HepG2 (cell line): ENCODE results near the gene ST6GALNAC2. TPM values are rescaled to one million over a fixed set of nuclear protein-coding genes. Genes with fewer than 3 reads are reported as not detected.
A peak's percentile ranks its signal among the peaks of the same experiment; 100 is the strongest.

Experiments
- AHR ChIP-seq: IDR thresholded peaks from 2 replicates; pipeline ENCODE4 v1.6.1; 2018; ENCODE audit warnings: missing genetic modification reagents, missing compliant biosample characterization
- GABPB1 ChIP-seq: IDR thresholded peaks from 2 replicates; pipeline ENCODE4 v1.6.1; 2016; ENCODE audit warnings: mild to moderate bottlenecking, missing genetic modification reagents, moderate library complexity, missing compliant biosample characterization
- GLI4 ChIP-seq: sonication (generic); formaldehyde crosslinking; IDR thresholded peaks from 2 replicates; pipeline ENCODE4 v1.5.1; 2020; ENCODE audit warnings: missing genetic modification reagents, mild to moderate bottlenecking, moderate library complexity, borderline replicate concordance
- HMG20A ChIP-seq: IDR thresholded peaks from 2 replicates; pipeline ENCODE4 v1.6.1; 2016; ENCODE audit warnings: borderline replicate concordance
- KLF11 ChIP-seq: IDR thresholded peaks from 2 replicates; pipeline ENCODE4 v1.6.1; 2016; ENCODE audit warnings: missing compliant biosample characterization
- KLF13 ChIP-seq: sonication (generic); formaldehyde crosslinking; IDR thresholded peaks from 2 replicates; pipeline ENCODE4 v1.4.0; 2020; ENCODE audit warnings: mild to moderate bottlenecking, missing genetic modification reagents
- MAFG ChIP-seq: sonication (generic); formaldehyde crosslinking; IDR thresholded peaks from 2 replicates; pipeline ENCODE4 v1.5.1; 2020; ENCODE audit warnings: mild to moderate bottlenecking, missing genetic modification reagents
- MZF1 ChIP-seq: sonication (generic); formaldehyde crosslinking; IDR thresholded peaks from 2 replicates; pipeline ENCODE4 v1.8.1; 2023; ENCODE audit warnings: mild to moderate bottlenecking, missing genetic modification reagents, borderline replicate concordance
- REPIN1 ChIP-seq: sonication (generic); formaldehyde crosslinking; IDR thresholded peaks from 2 replicates; pipeline ENCODE4 v1.8.0; 2022; ENCODE audit warnings: missing genetic modification reagents, low read depth, mild to moderate bottlenecking, borderline replicate concordance
- TRIM24 ChIP-seq: sonication (generic); formaldehyde crosslinking; IDR thresholded peaks from 2 replicates; pipeline ENCODE4 v1.8.0; 2022; ENCODE audit warnings: mild to moderate bottlenecking, missing genetic modification reagents
- polyA plus RNA-seq, 8 experiments: library from polyadenylated mRNA; depleted of rRNA in 3 of 8; stranded (reverse) in 7 of 8; unstranded in 1 of 8; fragments of >200 nt; fragmentation: Illumina TruSeq in 4 of 8; extraction: Trizol in 4 of 8; gene quantifications; 2 replicates each; pipeline versions ENCODE4 v1.2.1 to v1.2.3, GENCODE V29; 2011 to 2016; ENCODE audit warnings: low read depth in 4 of 8, missing spikeins in 1 of 8, mixed read lengths in 1 of 8; ENCODE audit not compliant: insufficient read depth in 1 of 8
- total RNA-seq, 5 experiments: library from RNA; depleted of rRNA; stranded (reverse); fragments of >200 nt; fragmentation: Illumina TruSeq; extraction: Trizol; gene quantifications; 2 replicates each; pipeline ENCODE4 v1.2.3, GENCODE V29; 2016; ENCODE audit warnings: low read depth in 1 of 5
- TF ChIP-seq, protein P1 (sequence below): sonication (generic); formaldehyde crosslinking; IDR thresholded peaks from 2 replicates; pipeline ENCODE4 v1.9.0; 2021; ENCODE audit warnings: missing genetic modification reagents, borderline replicate concordance
- TF ChIP-seq, protein P2 (sequence below): sonication (generic); formaldehyde crosslinking; IDR thresholded peaks from 2 replicates; pipeline ENCODE4 v1.8.1; 2023; ENCODE audit warnings: mild to moderate bottlenecking, missing genetic modification reagents
- TF ChIP-seq, protein P3 (sequence below): IDR thresholded peaks from 2 replicates; pipeline ENCODE4 v1.6.1; 2016; ENCODE audit warnings: low read depth, borderline replicate concordance
- TF ChIP-seq, protein P4 (sequence below): sonication (generic); formaldehyde crosslinking; conservative IDR thresholded peaks from 2 replicates; pipeline ENCODE4 v1.8.0; 2022; ENCODE audit warnings: mild to moderate bottlenecking, moderate library complexity, missing genetic modification reagents
- TF ChIP-seq, protein P5 (sequence below): sonication (generic); formaldehyde crosslinking; IDR thresholded peaks from one replicate; pipeline ENCODE4 v1.5.1; 2020; ENCODE audit warnings: mild to moderate bottlenecking, missing genetic modification reagents; ENCODE audit errors: not compliant biosample characterization

Gene ST6GALNAC2
- total and polyA plus RNA-seq, 2 of the 13 experiments (the other 11 are each of a cell fraction or from before 2014, with no cell fraction given), result 0.12 to 0.49 TPM

DNA sequence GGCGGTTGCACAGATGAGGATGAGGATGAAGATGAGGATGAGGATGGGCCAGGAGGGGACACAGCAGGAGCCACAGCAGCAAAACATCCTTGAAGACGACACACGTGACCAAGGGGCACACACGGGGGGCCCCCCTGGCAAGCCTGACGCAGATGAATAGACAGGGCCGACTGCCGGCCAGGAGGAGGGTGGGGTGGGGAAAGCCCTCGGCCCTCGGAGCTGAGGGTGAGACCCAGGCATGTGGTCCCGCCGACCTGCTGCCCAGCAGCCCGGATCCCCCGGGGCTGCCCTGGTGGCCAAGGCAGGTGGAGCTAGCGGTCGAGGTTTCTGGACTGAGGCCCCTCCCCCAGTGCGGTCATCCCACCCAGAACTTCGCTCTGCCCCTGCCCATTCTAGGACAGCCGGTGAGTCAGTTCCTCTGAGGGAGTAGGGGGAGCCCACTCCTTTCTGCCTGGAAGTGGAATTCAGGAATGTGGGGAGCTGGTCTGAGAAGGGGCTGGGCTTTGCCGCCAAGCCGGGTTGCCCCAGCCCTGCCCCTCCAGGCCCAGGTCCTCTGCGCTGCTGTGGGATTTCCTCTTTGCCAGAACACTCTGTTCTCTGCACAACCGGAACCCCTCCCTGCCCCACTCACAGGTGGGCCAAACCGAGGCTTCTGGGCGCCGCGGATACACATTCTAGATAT is 58.1 kb downstream of the ST6GALNAC2 start (continued):
- TF ChIP-seq, protein P1, sequence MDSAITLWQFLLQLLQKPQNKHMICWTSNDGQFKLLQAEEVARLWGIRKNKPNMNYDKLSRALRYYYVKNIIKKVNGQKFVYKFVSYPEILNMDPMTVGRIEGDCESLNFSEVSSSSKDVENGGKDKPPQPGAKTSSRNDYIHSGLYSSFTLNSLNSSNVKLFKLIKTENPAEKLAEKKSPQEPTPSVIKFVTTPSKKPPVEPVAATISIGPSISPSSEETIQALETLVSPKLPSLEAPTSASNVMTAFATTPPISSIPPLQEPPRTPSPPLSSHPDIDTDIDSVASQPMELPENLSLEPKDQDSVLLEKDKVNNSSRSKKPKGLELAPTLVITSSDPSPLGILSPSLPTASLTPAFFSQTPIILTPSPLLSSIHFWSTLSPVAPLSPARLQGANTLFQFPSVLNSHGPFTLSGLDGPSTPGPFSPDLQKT, result 0 out of 2 replicates have a peak, but pooled peaks have one; percentile 29
- TF ChIP-seq MAFG (no peak), HMG20A (CRISPR knock-in tag) (no peak), AHR (0 out of 2 replicates have a peak, but pooled peaks have one; percentile 52), MZF1 (CRISPR knock-in tag) (no peak; the same call in 1 of the 2 replicates), KLF11 (CRISPR knock-in tag) (no peak), GABPB1 (peak; percentile 62; the same call in 1 of the 2 replicates), GLI4 (CRISPR knock-in tag) (no peak), KLF13 (CRISPR knock-in tag) (no peak), REPIN1 (CRISPR knock-in tag) (no peak), TRIM24 (CRISPR knock-in tag) (no peak)
- TF ChIP-seq, protein P2, sequence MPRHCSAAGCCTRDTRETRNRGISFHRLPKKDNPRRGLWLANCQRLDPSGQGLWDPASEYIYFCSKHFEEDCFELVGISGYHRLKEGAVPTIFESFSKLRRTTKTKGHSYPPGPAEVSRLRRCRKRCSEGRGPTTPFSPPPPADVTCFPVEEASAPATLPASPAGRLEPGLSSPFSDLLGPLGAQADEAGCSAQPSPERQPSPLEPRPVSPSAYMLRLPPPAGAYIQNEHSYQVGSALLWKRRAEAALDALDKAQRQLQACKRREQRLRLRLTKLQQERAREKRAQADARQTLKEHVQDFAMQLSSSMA (CRISPR knock-in tag), result no peak
- TF ChIP-seq, protein P3, sequence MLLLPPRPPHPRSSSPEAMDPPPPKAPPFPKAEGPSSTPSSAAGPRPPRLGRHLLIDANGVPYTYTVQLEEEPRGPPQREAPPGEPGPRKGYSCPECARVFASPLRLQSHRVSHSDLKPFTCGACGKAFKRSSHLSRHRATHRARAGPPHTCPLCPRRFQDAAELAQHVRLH (CRISPR knock-in tag), result no peak
- TF ChIP-seq, protein P4, sequence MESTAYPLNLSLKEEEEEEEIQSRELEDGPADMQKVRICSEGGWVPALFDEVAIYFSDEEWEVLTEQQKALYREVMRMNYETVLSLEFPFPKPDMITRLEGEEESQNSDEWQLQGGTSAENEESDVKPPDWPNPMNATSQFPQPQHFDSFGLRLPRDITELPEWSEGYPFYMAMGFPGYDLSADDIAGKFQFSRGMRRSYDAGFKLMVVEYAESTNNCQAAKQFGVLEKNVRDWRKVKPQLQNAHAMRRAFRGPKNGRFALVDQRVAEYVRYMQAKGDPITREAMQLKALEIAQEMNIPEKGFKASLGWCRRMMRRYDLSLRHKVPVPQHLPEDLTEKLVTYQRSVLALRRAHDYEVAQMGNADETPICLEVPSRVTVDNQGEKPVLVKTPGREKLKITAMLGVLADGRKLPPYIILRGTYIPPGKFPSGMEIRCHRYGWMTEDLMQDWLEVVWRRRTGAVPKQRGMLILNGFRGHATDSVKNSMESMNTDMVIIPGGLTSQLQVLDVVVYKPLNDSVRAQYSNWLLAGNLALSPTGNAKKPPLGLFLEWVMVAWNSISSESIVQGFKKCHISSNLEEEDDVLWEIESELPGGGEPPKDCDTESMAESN (CRISPR knock-in tag), result 0 out of 2 replicates have a peak, but pooled peaks have one; percentile 33
- TF ChIP-seq, protein P5, sequence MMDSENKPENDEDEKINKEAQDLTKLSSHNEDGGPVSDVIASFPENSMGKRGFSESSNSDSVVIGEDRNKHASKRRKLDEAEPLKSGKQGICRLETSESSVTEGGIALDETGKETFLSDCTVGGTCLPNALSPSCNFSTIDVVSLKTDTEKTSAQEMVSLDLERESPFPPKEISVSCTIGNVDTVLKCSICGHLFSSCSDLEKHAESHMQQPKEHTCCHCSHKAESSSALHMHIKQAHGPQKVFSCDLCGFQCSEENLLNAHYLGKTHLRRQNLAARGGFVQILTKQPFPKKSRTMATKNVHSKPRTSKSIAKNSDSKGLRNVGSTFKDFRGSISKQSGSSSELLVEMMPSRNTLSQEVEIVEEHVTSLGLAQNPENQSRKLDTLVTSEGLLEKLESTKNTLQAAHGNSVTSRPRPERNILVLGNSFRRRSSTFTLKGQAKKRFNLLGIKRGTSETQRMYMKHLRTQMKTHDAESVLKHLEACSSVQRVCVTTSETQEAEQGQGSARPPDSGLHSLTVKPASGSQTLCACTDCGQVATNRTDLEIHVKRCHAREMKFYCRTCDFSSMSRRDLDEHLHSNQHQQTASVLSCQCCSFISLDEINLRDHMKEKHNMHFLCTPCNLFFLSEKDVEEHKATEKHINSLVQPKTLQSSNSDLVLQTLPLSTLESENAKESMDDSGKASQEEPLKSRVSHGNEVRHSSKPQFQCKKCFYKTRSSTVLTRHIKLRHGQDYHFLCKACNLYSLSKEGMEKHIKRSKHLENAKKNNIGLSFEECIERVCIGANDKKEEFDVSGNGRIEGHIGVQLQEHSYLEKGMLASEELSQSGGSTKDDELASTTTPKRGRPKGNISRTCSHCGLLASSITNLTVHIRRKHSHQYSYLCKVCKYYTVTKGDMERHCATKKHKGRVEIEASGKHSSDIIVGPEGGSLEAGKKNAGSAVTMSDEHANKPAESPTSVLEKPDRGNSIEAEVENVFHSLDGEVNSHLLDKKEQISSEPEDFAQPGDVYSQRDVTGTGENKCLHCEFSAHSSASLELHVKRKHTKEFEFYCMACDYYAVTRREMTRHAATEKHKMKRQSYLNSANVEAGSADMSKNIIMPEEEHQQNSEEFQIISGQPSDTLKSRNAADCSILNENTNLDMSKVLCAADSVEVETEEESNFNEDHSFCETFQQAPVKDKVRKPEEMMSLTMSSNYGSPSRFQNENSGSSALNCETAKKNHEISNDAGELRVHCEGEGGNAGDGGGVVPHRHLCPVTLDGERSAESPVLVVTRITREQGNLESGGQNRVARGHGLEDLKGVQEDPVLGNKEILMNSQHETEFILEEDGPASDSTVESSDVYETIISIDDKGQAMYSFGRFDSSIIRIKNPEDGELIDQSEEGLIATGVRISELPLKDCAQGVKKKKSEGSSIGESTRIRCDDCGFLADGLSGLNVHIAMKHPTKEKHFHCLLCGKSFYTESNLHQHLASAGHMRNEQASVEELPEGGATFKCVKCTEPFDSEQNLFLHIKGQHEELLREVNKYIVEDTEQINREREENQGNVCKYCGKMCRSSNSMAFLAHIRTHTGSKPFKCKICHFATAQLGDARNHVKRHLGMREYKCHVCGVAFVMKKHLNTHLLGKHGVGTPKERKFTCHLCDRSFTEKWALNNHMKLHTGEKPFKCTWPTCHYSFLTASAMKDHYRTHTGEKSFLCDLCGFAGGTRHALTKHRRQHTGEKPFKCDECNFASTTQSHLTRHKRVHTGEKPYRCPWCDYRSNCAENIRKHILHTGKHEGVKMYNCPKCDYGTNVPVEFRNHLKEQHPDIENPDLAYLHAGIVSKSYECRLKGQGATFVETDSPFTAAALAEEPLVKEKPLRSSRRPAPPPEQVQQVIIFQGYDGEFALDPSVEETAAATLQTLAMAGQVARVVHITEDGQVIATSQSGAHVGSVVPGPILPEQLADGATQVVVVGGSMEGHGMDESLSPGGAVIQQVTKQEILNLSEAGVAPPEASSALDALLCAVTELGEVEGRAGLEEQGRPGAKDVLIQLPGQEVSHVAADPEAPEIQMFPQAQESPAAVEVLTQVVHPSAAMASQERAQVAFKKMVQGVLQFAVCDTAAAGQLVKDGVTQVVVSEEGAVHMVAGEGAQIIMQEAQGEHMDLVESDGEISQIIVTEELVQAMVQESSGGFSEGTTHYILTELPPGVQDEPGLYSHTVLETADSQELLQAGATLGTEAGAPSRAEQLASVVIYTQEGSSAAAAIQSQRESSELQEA, result no peak
